ENCODE results near the gene SLC22A1. TPM values are rescaled to one million over a fixed set of nuclear protein-coding genes. Genes with fewer than 3 reads are reported as not detected.

The SLC22A1 gene
- total RNA-seq, 1 experiment from 2014 or later: 0.86 TPM

GRCh38 chr6:160141001-160141726 lies 19.5 kb downstream of the SLC22A1 start:
- H3K4me2 ChIP-seq (ENCODE audit: low read length): no peak overlapping the region
- intact Hi-C loops (cut with micrococcal nuclease): loop anchor here (5.0 kb wide), 1 partner anchor 391 kb away; no protein-coding TSS in a partner anchor
- H4K20me1 ChIP-seq (ENCODE audit: insufficient read depth): no peaks in the 10 kb centered on the region
- no peaks in the 10 kb centered on the region for H3K9me2 ChIP-seq (ENCODE audit: insufficient read depth)
- DNase-seq (ENCODE audit: low read depth, low spot score) (no peak), ATAC-seq (no peak)
- RAD21 ChIA-PET (ENCODE audit: low non-redundant PET in 1 of 2, low total read pairs in 2 of 2, uncharacterized antibody in 2 of 2, unreplicated experiment in 2 of 2): no interaction called here
- no peaks in the 10 kb centered on the region for H3K9me3 ChIP-seq (ENCODE audit: control insufficient read depth in 1 of 2, insufficient read depth in 1 of 2, low read depth in 1 of 2, low read length in 2 of 2)
- POLR2A ChIA-PET: no interaction called here
- peaks cover 0 to 11% of the 10 kb centered on the region in 2 experiments; a peak in 1 of 4 replicates for H3K4me1 ChIP-seq (ENCODE audit: control insufficient read depth in 1 of 2, insufficient read depth in 2 of 2, low read length in 2 of 2)
- no peak overlapping the region for H3K4me3 ChIP-seq (replicated peaks in 1 of 2; ENCODE audit: low read depth in 1 of 2, low read length in 2 of 2)
- H3K27ac ChIP-seq (ENCODE audit: low read depth, low read length): no peak overlapping the region
- CTCF ChIA-PET: interaction anchor here (1.5 kb wide), 1 partner anchor 315 kb away, joined by 3 read pairs; no protein-coding TSS in a partner anchor
- H3K27me3 ChIP-seq (ENCODE audit: insufficient read depth, low read length): no peaks in the 10 kb centered on the region
- no peak for TF ChIP-seq EZH2phosphoT487 (IDR thresholded peaks at IDR 0.05; ENCODE audit: borderline replicate concordance)
- TF ChIP-seq, protein P1, sequence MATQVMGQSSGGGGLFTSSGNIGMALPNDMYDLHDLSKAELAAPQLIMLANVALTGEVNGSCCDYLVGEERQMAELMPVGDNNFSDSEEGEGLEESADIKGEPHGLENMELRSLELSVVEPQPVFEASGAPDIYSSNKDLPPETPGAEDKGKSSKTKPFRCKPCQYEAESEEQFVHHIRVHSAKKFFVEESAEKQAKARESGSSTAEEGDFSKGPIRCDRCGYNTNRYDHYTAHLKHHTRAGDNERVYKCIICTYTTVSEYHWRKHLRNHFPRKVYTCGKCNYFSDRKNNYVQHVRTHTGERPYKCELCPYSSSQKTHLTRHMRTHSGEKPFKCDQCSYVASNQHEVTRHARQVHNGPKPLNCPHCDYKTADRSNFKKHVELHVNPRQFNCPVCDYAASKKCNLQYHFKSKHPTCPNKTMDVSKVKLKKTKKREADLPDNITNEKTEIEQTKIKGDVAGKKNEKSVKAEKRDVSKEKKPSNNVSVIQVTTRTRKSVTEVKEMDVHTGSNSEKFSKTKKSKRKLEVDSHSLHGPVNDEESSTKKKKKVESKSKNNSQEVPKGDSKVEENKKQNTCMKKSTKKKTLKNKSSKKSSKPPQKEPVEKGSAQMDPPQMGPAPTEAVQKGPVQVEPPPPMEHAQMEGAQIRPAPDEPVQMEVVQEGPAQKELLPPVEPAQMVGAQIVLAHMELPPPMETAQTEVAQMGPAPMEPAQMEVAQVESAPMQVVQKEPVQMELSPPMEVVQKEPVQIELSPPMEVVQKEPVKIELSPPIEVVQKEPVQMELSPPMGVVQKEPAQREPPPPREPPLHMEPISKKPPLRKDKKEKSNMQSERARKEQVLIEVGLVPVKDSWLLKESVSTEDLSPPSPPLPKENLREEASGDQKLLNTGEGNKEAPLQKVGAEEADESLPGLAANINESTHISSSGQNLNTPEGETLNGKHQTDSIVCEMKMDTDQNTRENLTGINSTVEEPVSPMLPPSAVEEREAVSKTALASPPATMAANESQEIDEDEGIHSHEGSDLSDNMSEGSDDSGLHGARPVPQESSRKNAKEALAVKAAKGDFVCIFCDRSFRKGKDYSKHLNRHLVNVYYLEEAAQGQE (IDR thresholded peaks at IDR 0.05; ENCODE audit: low read depth): no peak
- TF ChIP-seq, protein P2, sequence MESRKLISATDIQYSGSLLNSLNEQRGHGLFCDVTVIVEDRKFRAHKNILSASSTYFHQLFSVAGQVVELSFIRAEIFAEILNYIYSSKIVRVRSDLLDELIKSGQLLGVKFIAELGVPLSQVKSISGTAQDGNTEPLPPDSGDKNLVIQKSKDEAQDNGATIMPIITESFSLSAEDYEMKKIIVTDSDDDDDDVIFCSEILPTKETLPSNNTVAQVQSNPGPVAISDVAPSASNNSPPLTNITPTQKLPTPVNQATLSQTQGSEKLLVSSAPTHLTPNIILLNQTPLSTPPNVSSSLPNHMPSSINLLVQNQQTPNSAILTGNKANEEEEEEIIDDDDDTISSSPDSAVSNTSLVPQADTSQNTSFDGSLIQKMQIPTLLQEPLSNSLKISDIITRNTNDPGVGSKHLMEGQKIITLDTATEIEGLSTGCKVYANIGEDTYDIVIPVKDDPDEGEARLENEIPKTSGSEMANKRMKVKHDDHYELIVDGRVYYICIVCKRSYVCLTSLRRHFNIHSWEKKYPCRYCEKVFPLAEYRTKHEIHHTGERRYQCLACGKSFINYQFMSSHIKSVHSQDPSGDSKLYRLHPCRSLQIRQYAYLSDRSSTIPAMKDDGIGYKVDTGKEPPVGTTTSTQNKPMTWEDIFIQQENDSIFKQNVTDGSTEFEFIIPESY (IDR thresholded peaks at IDR 0.05; ENCODE audit: extremely low read depth, insufficient replicate concordance, low read length): no peak
- TF ChIP-seq SP1 (IDR thresholded peaks at IDR 0.05; ENCODE audit: low read depth): no peak
- no peak for TF ChIP-seq SRF (IDR thresholded peaks at IDR 0.05; ENCODE audit: low read depth)
- no peaks in the 10 kb centered on the region for H3K79me2 ChIP-seq (ENCODE audit: insufficient read depth, low read length)
- H3K9ac ChIP-seq (ENCODE audit: low read length): no peak overlapping the region
- BruUV-seq (replicated peaks): no TSS peak
- H2AFZ ChIP-seq (ENCODE audit: low read depth, low read length, poor library complexity, severe bottlenecking): no peak overlapping the region
- H3K36me3 ChIP-seq (ENCODE audit: control insufficient read depth in 1 of 2, insufficient read depth in 2 of 2, low read length in 2 of 2): no peaks in the 10 kb centered on the region
